HepG2 (cell line): ENCODE data around the gene SUPT6H. TPM values are rescaled to one million over a fixed set of nuclear protein-coding genes. Genes with fewer than 3 reads are reported as not detected.

ENCODE experiments used
- ATAC-seq: fragments of 200-7000 bp; cut with Tn5 transposase; 3 replicates; pipeline ENCODE4 v1.9.1; 2020; ENCODE audit warnings: mild to moderate bottlenecking, moderate library complexity
- BruUV-seq: library from RNA; stranded (reverse); fragments of 400-500 nt; replicated peaks from 2 replicates; lab custom pipeline; 2021; lab: Mats Ljungman, UMichigan
- CTCF ChIA-PET: fragments of 300-600 bp; formaldehyde crosslinking; extraction: SDS; loops from one replicate; lab custom pipeline; 2021; ENCODE audit warnings: low total read pairs, inconsistent platforms, low intra/inter-chr PET ratio; lab: Yijun Ruan, JAX
- POLR2A ChIA-PET: fragments of 350-600 bp; sonication (Branson Sonifier 250); formaldehyde crosslinking; loops from one replicate; lab custom pipeline; 2020; ENCODE audit warnings: antibody characterized with exemption, inconsistent platforms; lab: Yijun Ruan, JAX
- DNase-seq: peaks from one replicate; pipeline ENCODE4 v3.0.0-alpha.2; 2015; ENCODE audit warnings: low spot score
- FAIRE-seq: peaks from 3 replicates; lab custom pipeline; 2011; peaks lifted over from hg19 to GRCh38; lab: Jason Lieb, UNC
- H2AFZ ChIP-seq: one replicate; pipeline ENCODE4 v1.6.1; 2011; ENCODE audit warnings: low read length, inconsistent platforms
- H3K27ac ChIP-seq: fragments of 300-600 bp; 3 replicates; pipeline ENCODE4 v1.8.0; 2011; ENCODE audit warnings: mixed run types, mild to moderate bottlenecking, mixed read lengths, low read length, inconsistent platforms; ENCODE audit not compliant: insufficient read depth; ENCODE audit errors: extremely low read length
- H3K27me3 ChIP-seq, 2 experiments: fragments of 200-600 bp in 1 of 2; 2 replicates in 1 of 2; 3 replicates in 1 of 2; pipeline versions ENCODE4 v1.6.0 to v1.8.0; 2011; ENCODE audit warnings: low read length in 2 of 2, mild to moderate bottlenecking in 2 of 2, moderate library complexity in 2 of 2, inconsistent platforms in 1 of 2; ENCODE audit not compliant: insufficient read depth in 2 of 2, control insufficient read depth in 1 of 2
- H3K36me3 ChIP-seq, 2 experiments: fragments of 200-600 bp in 1 of 2; replicated peaks in 1 of 2; 2 replicates in 1 of 2; 3 replicates in 1 of 2; pipeline versions ENCODE4 v1.5.1 to v1.8.0; 2011; ENCODE audit warnings: low read length in 2 of 2, inconsistent platforms in 1 of 2; ENCODE audit not compliant: insufficient read depth in 2 of 2, control insufficient read depth in 1 of 2
- H3K4me1 ChIP-seq: 2 replicates; pipeline ENCODE4 v1.5.1; 2012; ENCODE audit warnings: low read length, inconsistent platforms; ENCODE audit not compliant: insufficient read depth
- H3K4me2 ChIP-seq: 2 replicates; pipeline ENCODE4 v1.6.0; 2011; ENCODE audit warnings: low read depth, low read length, inconsistent platforms
- H3K4me3 ChIP-seq, 3 experiments: fragments of 200-600 bp in 1 of 3; sonication (generic), shearing (Covaris generic) in 1 of 3; replicated peaks in 1 of 3; 2 replicates each; pipeline ENCODE4 v1.5.1; 2011 to 2016; ENCODE audit warnings: low read length in 3 of 3, inconsistent platforms in 2 of 3, low read depth in 2 of 3, mild to moderate bottlenecking in 2 of 3, control low read depth in 1 of 3, mixed read lengths in 1 of 3; ENCODE audit not compliant: insufficient read depth in 1 of 3
- H3K79me2 ChIP-seq: one replicate; pipeline ENCODE4 v1.6.1; 2011; ENCODE audit warnings: low read length, inconsistent platforms; ENCODE audit not compliant: insufficient read depth
- H3K9ac ChIP-seq: 2 replicates; pipeline ENCODE4 v1.6.0; 2011; ENCODE audit warnings: mild to moderate bottlenecking, low read depth, low read length, inconsistent platforms; ENCODE audit not compliant: insufficient read depth
- H3K9me3 ChIP-seq: 2 replicates; pipeline ENCODE4 v1.5.1; 2012; ENCODE audit warnings: mild to moderate bottlenecking, low read length
- H4K20me1 ChIP-seq: 2 replicates; pipeline ENCODE4 v1.6.0; 2011; ENCODE audit warnings: inconsistent platforms, mild to moderate bottlenecking, low read length, moderate library complexity; ENCODE audit not compliant: insufficient read depth
- EHMT2 ChIP-seq: fragments of 200-600 bp; sonication (generic); IDR thresholded peaks from 2 replicates; pipeline ENCODE4 v1.7.0; 2017; ENCODE audit warnings: antibody characterized with exemption, low read depth, low read length, borderline replicate concordance
- GTF2F1 ChIP-seq: fragments of 150-350 bp; IDR thresholded peaks from 2 replicates; pipeline ENCODE4 v1.6.1; 2014; ENCODE audit warnings: low read length
- GTF3A ChIP-seq: sonication (generic); formaldehyde crosslinking; conservative IDR thresholded peaks from 2 replicates; pipeline ENCODE4 v1.4.0; 2020; ENCODE audit warnings: mild to moderate bottlenecking, missing genetic modification reagents
- JUND ChIP-seq: sonication (generic); formaldehyde crosslinking; IDR thresholded peaks from 2 replicates; pipeline ENCODE4 v1.8.0; 2022; ENCODE audit warnings: mild to moderate bottlenecking, missing genetic modification reagents
- MTERF4 ChIP-seq: sonication (generic); formaldehyde crosslinking; IDR thresholded peaks from 2 replicates; pipeline ENCODE4 v1.8.0; 2023; ENCODE audit warnings: mild to moderate bottlenecking, missing genetic modification reagents
- MXD4 ChIP-seq: IDR thresholded peaks from 2 replicates; pipeline ENCODE4 v1.6.1; 2016; ENCODE audit warnings: mild to moderate bottlenecking, missing biosample characterization, missing genetic modification reagents
- NR1H2 ChIP-seq: sonication (generic); formaldehyde crosslinking; IDR thresholded peaks from 2 replicates; pipeline ENCODE4 v1.8.1; 2022; ENCODE audit warnings: low read depth, missing genetic modification reagents, borderline replicate concordance
- SALL2 ChIP-seq: sonication (generic); formaldehyde crosslinking; IDR thresholded peaks from 2 replicates; pipeline ENCODE4 v1.8.1; 2023; ENCODE audit warnings: mild to moderate bottlenecking, missing genetic modification reagents, inconsistent platforms
- SIN3B ChIP-seq: fragments of 150-350 bp; IDR thresholded peaks from 2 replicates; pipeline ENCODE4 v1.6.1; 2014; ENCODE audit warnings: low read length
- ZBTB38 ChIP-seq: sonication (generic); formaldehyde crosslinking; IDR thresholded peaks from 2 replicates; pipeline ENCODE4 v1.5.1; 2020; ENCODE audit warnings: mild to moderate bottlenecking, missing genetic modification reagents
- ZFP36 ChIP-seq: fragments of 150-350 bp; IDR thresholded peaks from 2 replicates; pipeline ENCODE4 v1.6.1; 2018; ENCODE audit warnings: borderline replicate concordance, low read length, low read depth; ENCODE audit not compliant: partially characterized antibody
- ZNF12 ChIP-seq: sonication (generic); formaldehyde crosslinking; IDR thresholded peaks from 2 replicates; pipeline ENCODE4 v1.5.0; 2020; ENCODE audit warnings: missing genetic modification reagents
- ZNF280B ChIP-seq: sonication (generic); formaldehyde crosslinking; IDR thresholded peaks from 2 replicates; pipeline ENCODE4 v1.5.0; 2020; ENCODE audit warnings: missing genetic modification reagents, mild to moderate bottlenecking, borderline replicate concordance
- ZNF33B ChIP-seq: sonication (generic); formaldehyde crosslinking; IDR thresholded peaks from 2 replicates; pipeline ENCODE4 v1.5.1; 2020; ENCODE audit warnings: mild to moderate bottlenecking, missing genetic modification reagents
- ZNF678 ChIP-seq: sonication (generic); formaldehyde crosslinking; IDR thresholded peaks from 2 replicates; pipeline ENCODE4 v1.4.0; 2020; ENCODE audit warnings: mild to moderate bottlenecking, missing genetic modification reagents
- WGBS: methylation state at CpG from one replicate; pipeline ENCODE4 v1.1.6; 2017; ENCODE audit warnings: low lambda C conversion rate; 5-methylcytosine and 5-hydroxymethylcytosine counted together
- in situ Hi-C: cut with HindIII; loops from 2 replicates; pipeline ENCODE4 v1.10.0; 2017; ENCODE audit warnings: low pct_unique_long_range_greater_than_20kb; ENCODE audit not compliant: extremely low pct_ligation_motif_present
- intact Hi-C: fragments of 100-400 bp; cut with micrococcal nuclease; formaldehyde crosslinking; loops from one replicate; pipeline ENCODE4 v1.10.0; 2022; ENCODE audit not compliant: unreplicated experiment
- polyA plus RNA-seq, 8 experiments: library from polyadenylated mRNA; depleted of rRNA in 3 of 8; stranded (reverse) in 7 of 8; unstranded in 1 of 8; fragments of >200 nt; fragmentation: Illumina TruSeq in 4 of 8; extraction: Trizol in 4 of 8; gene quantifications; 2 replicates each; pipeline versions ENCODE4 v1.2.1 to v1.2.3, GENCODE V29; 2011 to 2016; ENCODE audit warnings: low read depth in 4 of 8, missing spikeins in 1 of 8, mixed read lengths in 1 of 8; ENCODE audit not compliant: insufficient read depth in 1 of 8
- total RNA-seq, 5 experiments: library from RNA; depleted of rRNA; stranded (reverse); fragments of >200 nt; fragmentation: Illumina TruSeq; extraction: Trizol; gene quantifications; 2 replicates each; pipeline ENCODE4 v1.2.3, GENCODE V29; 2016; ENCODE audit warnings: low read depth in 1 of 5
- TF ChIP-seq, protein P1 (sequence below): IDR thresholded peaks from 2 replicates; pipeline ENCODE4 v1.6.1; 2016; ENCODE audit warnings: missing compliant biosample characterization, missing genetic modification reagents, borderline replicate concordance
- TF ChIP-seq, protein P2 (sequence below): sonication (generic); formaldehyde crosslinking; IDR thresholded peaks from 2 replicates; pipeline ENCODE4 v1.4.0; 2020; ENCODE audit warnings: missing genetic modification reagents

Gene SUPT6H
- total and polyA plus RNA-seq, 2 of the 13 experiments (the other 11 are each of a cell fraction or from before 2014, with no cell fraction given) = 32.7 to 39.9 TPM

DNA sequence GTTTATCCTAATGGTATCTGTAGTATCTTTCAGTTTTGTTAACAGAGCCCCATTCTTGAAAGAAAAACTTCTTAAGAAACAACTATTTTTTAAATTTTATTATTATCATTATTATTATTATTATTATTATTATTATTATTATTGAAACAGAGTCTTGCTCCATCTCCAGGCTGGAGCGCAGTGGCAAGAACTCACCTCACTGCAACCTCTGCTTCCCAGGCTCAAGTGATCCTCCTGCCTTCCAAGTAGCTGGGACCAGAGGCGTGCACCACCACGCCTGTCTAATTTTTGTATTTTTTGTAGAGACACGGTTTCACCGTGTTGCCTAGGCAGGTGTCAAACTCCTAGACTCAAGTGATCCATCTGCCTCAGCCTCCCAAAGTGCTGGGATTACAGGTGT, 23.4 kb downstream of the SUPT6H start:
- CTCF ChIA-PET = interaction anchor here (1.2 kb wide), 1 partner anchor 35 kb away, joined by 4 read pairs; the partner anchor contains the start of gene RPL23A

More for the DNA sequence above, 23.4 kb downstream of the SUPT6H start:
- FAIRE-seq (no peak), DNase-seq (no peak), ATAC-seq (no peak)
- 97% methylated on average over 5 of the region's 5 CpGs for WGBS
- Histone ChIP-seq H2AFZ (no peak overlapping the region), H3K27ac (no peak overlapping the region), H3K79me2 (no peaks in the 10 kb centered on the region), H4K20me1 (no peaks in the 10 kb centered on the region), H3K9ac (no peak overlapping the region), H3K4me2 (no peak overlapping the region), H3K36me3 (peaks cover 58 to 96% of the 10 kb centered on the region in 2 experiments), H3K4me1 (0 out of 2 replicates have a peak, but pooled peaks cover 7% of the 10 kb centered on the region), H3K4me3 (no peak overlapping the region), H3K27me3 (no peaks in the 10 kb centered on the region), H3K9me3 (no peaks in the 10 kb centered on the region)
- in situ Hi-C loops = no loop called here
- TF ChIP-seq ZNF678 (no peak), ZNF33B (CRISPR knock-in tag) (no peak), MTERF4 (CRISPR knock-in tag) (no peak), NR1H2 (CRISPR knock-in tag) (no peak), ZNF12 (CRISPR knock-in tag) (no peak), SIN3B (no peak), ZNF280B (CRISPR knock-in tag) (no peak), ZFP36 (no peak), EHMT2 (no peak), JUND (CRISPR knock-in tag) (no peak), MXD4 (CRISPR knock-in tag) (no peak), GTF3A (CRISPR knock-in tag) (no peak), GTF2F1 (no peak), SALL2 (no peak), ZBTB38 (CRISPR knock-in tag) (no peak)
- TF ChIP-seq, protein P1, sequence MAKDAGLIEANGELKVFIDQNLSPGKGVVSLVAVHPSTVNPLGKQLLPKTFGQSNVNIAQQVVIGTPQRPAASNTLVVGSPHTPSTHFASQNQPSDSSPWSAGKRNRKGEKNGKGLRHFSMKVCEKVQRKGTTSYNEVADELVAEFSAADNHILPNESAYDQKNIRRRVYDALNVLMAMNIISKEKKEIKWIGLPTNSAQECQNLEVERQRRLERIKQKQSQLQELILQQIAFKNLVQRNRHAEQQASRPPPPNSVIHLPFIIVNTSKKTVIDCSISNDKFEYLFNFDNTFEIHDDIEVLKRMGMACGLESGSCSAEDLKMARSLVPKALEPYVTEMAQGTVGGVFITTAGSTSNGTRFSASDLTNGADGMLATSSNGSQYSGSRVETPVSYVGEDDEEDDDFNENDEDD = no peak
- TF ChIP-seq, protein P2, sequence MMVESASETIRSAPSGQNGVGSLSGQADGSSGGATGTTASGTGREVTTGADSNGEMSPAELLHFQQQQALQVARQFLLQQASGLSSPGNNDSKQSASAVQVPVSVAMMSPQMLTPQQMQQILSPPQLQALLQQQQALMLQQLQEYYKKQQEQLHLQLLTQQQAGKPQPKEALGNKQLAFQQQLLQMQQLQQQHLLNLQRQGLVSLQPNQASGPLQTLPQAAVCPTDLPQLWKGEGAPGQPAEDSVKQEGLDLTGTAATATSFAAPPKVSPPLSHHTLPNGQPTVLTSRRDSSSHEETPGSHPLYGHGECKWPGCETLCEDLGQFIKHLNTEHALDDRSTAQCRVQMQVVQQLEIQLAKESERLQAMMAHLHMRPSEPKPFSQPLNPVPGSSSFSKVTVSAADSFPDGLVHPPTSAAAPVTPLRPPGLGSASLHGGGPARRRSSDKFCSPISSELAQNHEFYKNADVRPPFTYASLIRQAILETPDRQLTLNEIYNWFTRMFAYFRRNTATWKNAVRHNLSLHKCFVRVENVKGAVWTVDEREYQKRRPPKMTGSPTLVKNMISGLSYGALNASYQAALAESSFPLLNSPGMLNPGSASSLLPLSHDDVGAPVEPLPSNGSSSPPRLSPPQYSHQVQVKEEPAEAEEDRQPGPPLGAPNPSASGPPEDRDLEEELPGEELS (CRISPR knock-in tag) = no peak
- no TSS peak for BruUV-seq
- POLR2A ChIA-PET = no interaction called here
- intact Hi-C loops = loop anchor here (2.0 kb wide), 2 partner anchors 41 to 65 kb away; partner anchors contain the start of gene TLCD1
